HG02884 (cell line): ENCODE data around the gene CDK9.
A peak's percentile ranks its signal among the peaks of the same experiment; 100 is the strongest.
"Not testable (repeated sequence)": the region's sequence is repeated elsewhere in the genome, so short reads cannot be mapped to it uniquely, and the experiment has no call there.

Experiments
- ATAC-seq: cut with Tn5 transposase; IDR thresholded peaks from one replicate; pipeline ENCODE4 v1.9.1; 2021; ENCODE audit warnings: mild to moderate bottlenecking, moderate library complexity; ENCODE audit not compliant: unreplicated experiment

CDK9 gene

GRCh38 chr9:127785933-127786772 is at the start of gene CDK9:
TSS of gene CDK9 (plus strand) at chr9:127786034. CDS start at chr9:127786149, 115 bp downstream.
- peak; percentile 49 for ATAC-seq

DNA sequence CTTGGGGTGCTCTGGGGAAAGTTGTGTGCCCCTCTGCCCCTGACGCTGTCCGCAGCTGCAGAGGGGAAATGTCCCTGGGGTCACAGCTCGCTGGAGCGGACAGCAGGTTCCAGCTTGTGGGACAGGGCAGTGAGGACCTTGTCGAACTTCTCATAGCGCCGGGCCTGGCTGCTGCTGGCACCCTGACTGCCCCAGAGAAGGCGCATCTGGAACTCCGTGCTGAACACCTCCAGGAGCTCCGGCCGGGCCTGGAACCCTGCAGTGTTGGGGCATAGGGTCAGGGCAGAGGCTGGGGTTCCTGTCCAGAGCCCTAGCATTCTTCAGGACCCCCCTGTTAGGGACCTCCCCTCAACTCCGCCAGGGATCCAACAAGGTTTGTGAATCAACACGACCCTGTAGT is 47.2 kb upstream of the CDK9 start:
- no peak for ATAC-seq

- no peak for ATAC-seq
These were observed 46.1 kb upstream of the CDK9 start for GRCh38 chr9:127739614-127740330.

GRCh38 chr9:127741831-127742434 is 43.9 kb upstream of the CDK9 start:
- no peak for ATAC-seq

DNA sequence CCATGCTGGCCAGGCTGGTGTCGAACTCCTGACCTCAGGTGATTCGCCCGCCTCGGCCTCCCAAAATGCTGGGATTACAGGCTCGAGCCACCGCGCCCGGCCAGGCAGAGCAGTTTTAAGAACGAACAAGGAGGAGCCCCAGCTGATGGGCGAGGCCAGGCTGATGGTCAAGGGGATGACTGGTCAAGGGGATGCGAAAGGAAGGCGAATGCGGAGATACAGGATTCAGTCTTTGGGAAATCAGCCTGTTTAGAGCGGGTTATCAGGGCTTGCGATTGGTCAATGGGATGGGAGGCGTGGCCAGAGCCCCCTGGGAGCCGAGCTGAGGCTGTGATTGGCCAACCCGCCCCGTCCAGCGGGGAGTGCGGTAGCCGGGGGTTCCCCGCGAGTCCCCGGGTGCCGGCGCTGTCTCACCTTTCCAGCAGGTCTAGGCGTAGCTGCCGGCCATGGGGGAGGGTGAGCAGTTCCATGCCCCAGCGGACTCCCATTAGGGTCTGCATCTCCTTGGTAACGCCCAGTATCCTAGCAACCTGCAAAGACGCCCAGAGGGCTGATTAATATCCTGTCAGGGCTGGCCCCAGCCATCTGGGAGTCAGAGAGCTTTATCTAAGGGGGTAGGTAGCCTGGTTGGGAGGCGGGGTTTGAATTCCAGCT is 43.3 kb upstream of the CDK9 start:
- no peak for ATAC-seq

GRCh38 chr9:127744398-127745110 is 41.3 kb upstream of the CDK9 start:
- ATAC-seq, result no peak

DNA sequence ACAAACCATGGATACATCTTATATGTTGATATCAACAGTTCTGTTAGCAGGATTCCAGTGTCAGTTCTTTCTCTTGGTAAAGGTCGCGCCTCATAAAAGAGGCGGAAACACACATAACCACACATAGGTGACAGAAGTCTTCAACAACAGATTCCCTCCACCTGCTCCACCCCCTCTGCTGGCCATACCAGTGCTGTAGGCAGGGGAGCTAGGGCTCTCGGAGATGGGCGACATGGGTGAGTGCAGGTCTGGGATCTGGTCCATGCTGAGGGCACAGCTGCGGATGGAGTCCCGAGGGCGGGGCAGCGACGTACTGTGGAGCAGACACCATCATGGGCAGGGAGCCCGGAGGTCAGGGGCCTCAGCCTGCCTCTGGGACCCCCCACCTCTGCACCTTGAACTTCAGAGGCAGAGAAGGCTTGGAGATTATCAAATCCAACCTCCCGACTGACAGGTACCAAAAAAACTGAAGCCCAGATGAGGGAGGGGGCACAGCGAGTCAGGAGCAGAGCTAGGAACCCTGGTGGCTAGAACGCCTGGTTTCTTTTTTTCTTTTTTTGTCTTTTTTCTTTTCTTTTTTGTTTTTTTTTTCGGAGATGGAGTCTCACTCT is 38.8 kb upstream of the CDK9 start:
- no peak for ATAC-seq

- no peak for ATAC-seq
These were observed 36.6 kb upstream of the CDK9 start for GRCh38 chr9:127749090-127749787.

DNA sequence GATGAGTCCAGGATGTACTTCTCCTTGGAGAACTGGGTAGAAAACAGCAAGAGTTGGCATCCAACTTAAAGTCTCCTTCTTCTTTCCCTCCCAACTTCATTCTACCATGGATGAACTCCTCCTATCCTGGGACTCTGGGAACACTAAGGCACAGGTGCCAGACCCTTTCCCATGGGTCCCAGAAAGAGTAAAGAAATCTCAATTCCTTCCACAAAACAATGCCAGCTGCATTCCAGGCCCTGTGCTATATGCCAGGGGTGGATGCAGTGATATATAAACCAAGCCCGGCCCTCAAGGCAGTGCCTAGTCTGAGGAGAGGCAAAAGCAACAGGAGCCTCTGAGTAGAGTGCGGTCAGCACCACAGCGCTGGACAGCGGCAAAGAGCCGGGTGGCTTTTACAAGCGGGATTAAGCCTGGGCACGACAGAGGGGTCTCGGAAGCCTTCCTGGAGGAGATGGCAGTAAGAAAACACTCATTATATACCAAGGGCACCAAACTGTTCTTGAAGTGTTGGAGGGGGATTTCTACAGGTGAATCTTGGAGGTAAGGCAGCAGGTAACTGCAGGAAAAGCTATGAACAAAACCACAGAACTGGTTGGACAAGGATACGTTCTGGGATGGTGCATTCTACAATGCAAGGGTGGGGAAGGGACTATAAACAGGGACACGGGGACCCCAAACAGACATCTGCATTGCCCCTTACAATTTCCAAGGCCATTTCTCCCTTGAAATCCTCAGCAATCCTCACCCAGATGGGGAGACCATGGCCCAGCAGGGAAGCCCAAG is 34.4 kb upstream of the CDK9 start:
- no peak for ATAC-seq

DNA sequence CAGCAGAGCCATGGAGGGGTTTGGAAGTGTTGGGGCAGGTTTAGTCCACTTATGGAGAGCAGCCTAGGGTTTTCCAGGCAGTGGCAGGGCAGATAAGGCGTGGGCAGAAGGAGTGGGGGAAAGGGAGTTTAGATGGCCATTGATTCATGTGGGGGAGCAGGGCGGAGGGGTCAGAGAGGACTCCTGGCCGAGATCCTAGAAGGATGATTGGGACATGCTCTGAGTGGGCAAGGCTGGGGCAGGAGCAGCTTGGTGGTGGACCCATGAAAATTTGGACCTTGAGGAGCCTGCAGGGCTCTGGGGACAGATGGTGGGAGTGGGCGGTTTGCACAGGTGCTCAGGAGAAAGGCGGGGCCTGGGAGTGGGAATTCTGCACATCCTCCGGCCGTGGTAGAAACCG is 32.7 kb upstream of the CDK9 start:
- ATAC-seq, result no peak

GRCh38 chr9:127753622-127754021 is 32.2 kb upstream of the CDK9 start:
- no peak for ATAC-seq

GRCh38 chr9:127754099-127755060 is 31.5 kb upstream of the CDK9 start:
- no peak for ATAC-seq

- ATAC-seq, result no peak
These were observed 30.5 kb upstream of the CDK9 start for GRCh38 chr9:127755061-127756060.

DNA sequence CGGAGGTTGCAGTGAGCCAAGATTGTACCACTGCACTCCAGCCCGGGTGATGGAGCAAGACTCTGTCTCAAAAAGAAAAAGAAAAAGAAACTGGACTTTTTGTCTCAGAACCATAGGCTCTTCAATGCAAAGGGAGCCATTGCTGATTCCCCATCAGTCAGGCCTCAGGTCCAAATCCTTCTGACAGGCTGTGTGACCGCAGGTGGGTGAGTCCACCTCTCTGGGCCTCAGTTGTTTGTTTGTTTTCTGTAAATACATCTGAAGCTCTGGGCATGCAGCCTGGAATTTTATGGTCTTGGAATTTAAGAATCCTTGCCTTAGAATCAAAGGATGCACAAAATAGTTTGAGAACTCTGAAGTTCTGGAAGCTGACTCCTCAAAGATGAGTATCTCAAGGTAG is 29.6 kb upstream of the CDK9 start:
- ATAC-seq, result no peak

DNA sequence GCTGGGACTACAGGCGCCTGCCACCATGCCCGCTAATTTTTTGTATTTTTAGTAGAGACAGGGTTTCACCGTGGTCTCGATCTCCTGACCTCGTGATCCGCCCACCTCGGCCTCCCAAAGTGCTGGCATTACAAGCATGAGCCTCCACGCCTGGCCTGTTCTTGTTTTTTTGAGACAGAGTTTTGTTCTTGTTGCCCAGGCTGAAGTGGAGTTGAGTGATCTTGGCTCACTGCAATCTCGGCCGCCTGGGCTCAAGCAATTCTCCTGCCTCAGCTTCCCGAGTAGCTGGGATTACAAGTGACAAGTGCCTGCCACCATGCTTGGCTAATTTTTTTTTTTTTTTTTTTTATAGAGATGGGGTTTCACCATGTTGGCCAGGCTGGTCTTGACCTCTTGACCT is 29.1 kb upstream of the CDK9 start:
- not testable (repeated sequence) for ATAC-seq

DNA sequence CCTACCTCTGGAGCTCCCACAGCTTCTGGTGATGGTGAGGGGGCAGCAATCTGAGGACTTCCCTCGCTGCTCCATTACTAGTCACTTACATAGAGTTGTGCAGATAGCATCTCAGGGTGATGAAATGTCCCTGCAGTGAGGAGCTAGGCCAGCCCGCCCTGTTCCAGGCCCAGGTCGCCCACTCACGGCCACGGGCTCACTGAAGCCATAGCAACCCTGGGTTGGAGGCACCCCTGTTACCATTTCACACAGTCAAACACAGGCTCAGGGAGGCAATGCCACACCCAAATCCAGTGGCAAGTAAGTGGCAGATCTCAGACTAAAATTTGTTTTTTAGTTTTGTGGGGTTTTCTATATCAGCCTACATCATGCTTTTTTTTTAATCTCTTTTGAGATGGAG is 27.0 kb upstream of the CDK9 start:
- no peak for ATAC-seq

- no peak for ATAC-seq
These were observed 24.8 kb upstream of the CDK9 start for GRCh38 chr9:127761061-127761460.
